Lung (tissue), 12 donors: ENCODE measurements around the gene ANXA11. TPM values are rescaled to one million over a fixed set of nuclear protein-coding genes. Genes with fewer than 3 reads are reported as not detected.
"Not testable (repeated sequence)": the region's sequence is repeated elsewhere in the genome, so short reads cannot be mapped to it uniquely, and the experiment has no call there.

Experiments
- ATAC-seq: fragments of 200-7000 bp; cut with Tn5 transposase; one replicate; pipeline ENCODE4 v1.9.1; 2020; ENCODE audit warnings: moderate number of reproducible peaks; ENCODE audit not compliant: insufficient read depth, low FRiP score
- DNase-seq, 3 donors: peaks; one replicate each; pipeline ENCODE4 v3.0.0-alpha.2; 2013 to 2017
- H3K27ac ChIP-seq, 2 donors: one replicate each; pipeline ENCODE4 v1.5.1; 2013; ENCODE audit warnings: mild to moderate bottlenecking in 2 of 2, moderate library complexity in 2 of 2, control low read depth in 1 of 2, inconsistent platforms in 1 of 2, low read depth in 1 of 2, low read length in 1 of 2
- H3K27me3 ChIP-seq, 3 donors: one replicate each; pipeline ENCODE4 v1.5.1; 2013; ENCODE audit warnings: low read length in 2 of 3; ENCODE audit not compliant: control insufficient read depth in 3 of 3, insufficient read depth in 3 of 3
- H3K36me3 ChIP-seq, 4 donors: one replicate each; pipeline ENCODE4 v1.5.1; 2013; ENCODE audit warnings: low read length in 4 of 4, mild to moderate bottlenecking in 1 of 4, moderate library complexity in 1 of 4; ENCODE audit not compliant: control insufficient read depth in 4 of 4, insufficient read depth in 4 of 4
- H3K4me1 ChIP-seq, 5 donors: one replicate each; pipeline ENCODE4 v1.5.1; 2013; ENCODE audit warnings: low read length in 5 of 5, mild to moderate bottlenecking in 2 of 5, moderate library complexity in 1 of 5; ENCODE audit not compliant: control insufficient read depth in 5 of 5, insufficient read depth in 5 of 5
- H3K4me3 ChIP-seq: one replicate; pipeline ENCODE4 v1.5.1; 2013; ENCODE audit warnings: mild to moderate bottlenecking, control low read depth, moderate library complexity
- H3K9ac ChIP-seq, 2 donors: one replicate each; pipeline ENCODE4 v1.5.1; 2013; ENCODE audit warnings: low read length in 2 of 2, control low read depth in 1 of 2; ENCODE audit not compliant: insufficient read depth in 1 of 2
- H3K9me3 ChIP-seq, 4 donors: one replicate each; pipeline ENCODE4 v1.5.1; 2013; ENCODE audit warnings: low read length in 3 of 4, mild to moderate bottlenecking in 1 of 4, moderate library complexity in 1 of 4; ENCODE audit not compliant: control insufficient read depth in 4 of 4, insufficient read depth in 3 of 4
- CTCF ChIP-seq: IDR thresholded peaks from 2 replicates; pipeline ENCODE4 v1.5.1; 2012; ENCODE audit warnings: mild to moderate bottlenecking; ENCODE audit errors: control extremely low read depth, extremely low read depth
- WGBS, 2 donors: extraction: QIAGEN DNeasy Blood & Tissue Kit; methylation state at CpG; one replicate each; pipeline ENCODE4 v1.1.7; 2013; 5-methylcytosine and 5-hydroxymethylcytosine counted together
- polyA plus RNA-seq, 2 donors: library from polyadenylated mRNA; stranded (reverse); fragments of 200-250 nt; gene quantifications; one replicate each; pipeline ENCODE4 v1.2.1, GENCODE V29; 2013
- total RNA-seq, 2 donors: library from RNA; depleted of rRNA in 1 of 2; stranded (reverse); fragments of >200 nt in 1 of 2; gene quantifications; one replicate each; pipeline ENCODE4 v1.2.1, GENCODE V29; 2014 to 2021
- donor health status: control.
- donor health status: control.
- donor health status: Bipolar disorder and iron deficiency.
- donor health status: healthy.
- donor health status: DM: yes; HTN: yes; CAD: no.

ANXA11 gene
- total and polyA plus RNA-seq, 4 donors, result 97.7 to 404 (median 209) TPM

GRCh38 chr10:80148166-80148805, 57.1 kb downstream of the ANXA11 start:
- WGBS, 2 donors, result 69 to 93% methylated on average over 5 of the region's 5 CpGs
- ATAC-seq (no peak), DNase-seq (no peak)
- peaks cover 10 to 20% (median 15%) of the 10 kb centered on the region in 4 donors for H3K36me3 ChIP-seq
- no peak overlapping the region for H3K4me3 ChIP-seq
- no peaks in the 10 kb centered on the region for H3K9me3 ChIP-seq
- H3K27me3 ChIP-seq, result no peaks in the 10 kb centered on the region
- H3K9ac ChIP-seq, result no peak overlapping the region
- H3K4me1 ChIP-seq, result peaks cover 0 to 9% (median 0%) of the 10 kb centered on the region in 5 donors
- no peak for TF ChIP-seq CTCF
- H3K27ac ChIP-seq, result no peak overlapping the region

GRCh38 chr10:80146918-80147317, 58.4 kb downstream of the ANXA11 start:
- Histone ChIP-seq H3K27ac (no peak overlapping the region), H3K9ac (no peak overlapping the region), H3K9me3 (no peaks in the 10 kb centered on the region), H3K36me3 (peaks cover 7 to 20% (median 11%) of the 10 kb centered on the region in 4 donors), H3K27me3 (no peaks in the 10 kb centered on the region), H3K4me1 (peaks cover 0 to 9% (median 0%) of the 10 kb centered on the region in 5 donors), H3K4me3 (no peak overlapping the region)
- WGBS, 2 donors, result 69 to 77% methylated on average over 3 of the region's 3 CpGs
- ATAC-seq (no peak), DNase-seq (no peak)
- TF ChIP-seq CTCF, result no peak

GRCh38 chr10:80145406-80146308, 59.7 kb downstream of the ANXA11 start:
- H3K27me3 ChIP-seq, ATAC-seq: not testable (repeated sequence)
- 61 to 75% methylated on average over 11 of the region's 11 CpGs for WGBS, 2 donors

GRCh38 chr10:80144696-80145131, 60.6 kb downstream of the ANXA11 start:
- H3K36me3 ChIP-seq, result peaks cover under 1 to 10% (median 6%) of the 10 kb centered on the region in 4 donors
- ATAC-seq, result no peak
- H3K4me3 ChIP-seq, result no peak overlapping the region
- peaks cover 0 to 9% (median 0%) of the 10 kb centered on the region in 5 donors for H3K4me1 ChIP-seq
- H3K27me3 ChIP-seq, result no peaks in the 10 kb centered on the region
- no peak for TF ChIP-seq CTCF
- DNase-seq, result no peak
- no peak overlapping the region for H3K9ac ChIP-seq
- H3K9me3 ChIP-seq, result peaks cover 0 to 2% (median 0%) of the 10 kb centered on the region in 4 donors
- peak overlapping the region in 1 of 2 donors; percentile 39 for H3K27ac ChIP-seq
- 11 to 19% methylated on average over 8 to 12 of the region's 12 CpGs for WGBS, 2 donors

More at GRCh38 chr10:80145406-80146308, 59.7 kb downstream of the ANXA11 start:
- DNase-seq, result peak in 1 of 3 donors; percentile 34
- not testable (repeated sequence) for H3K4me1 ChIP-seq, H3K4me3 ChIP-seq, H3K27ac ChIP-seq, H3K9me3 ChIP-seq
- peaks cover 6 to 15% (median 8%) of the 10 kb centered on the region in 4 donors for H3K36me3 ChIP-seq
- H3K9ac ChIP-seq, result peak overlapping the region in 1 of 2 donors; percentile 9
